Neural progenitor cell (in vitro differentiated cells): Measurements from ENCODE around the gene MCF2L2.

ENCODE experiments used
- EZH2phosphoT487 ChIP-seq: fragments of 200-600 bp; sonication (generic); IDR thresholded peaks from 2 replicates; pipeline ENCODE4 v1.6.1; 2017; ENCODE audit warnings: antibody characterized with exemption
- TF ChIP-seq, protein P1 (sequence below): fragments of 200-600 bp; sonication (generic); IDR thresholded peaks from 2 replicates; pipeline ENCODE4 v1.5.1; 2017; ENCODE audit warnings: antibody characterized with exemption, mild to moderate bottlenecking

DNA sequence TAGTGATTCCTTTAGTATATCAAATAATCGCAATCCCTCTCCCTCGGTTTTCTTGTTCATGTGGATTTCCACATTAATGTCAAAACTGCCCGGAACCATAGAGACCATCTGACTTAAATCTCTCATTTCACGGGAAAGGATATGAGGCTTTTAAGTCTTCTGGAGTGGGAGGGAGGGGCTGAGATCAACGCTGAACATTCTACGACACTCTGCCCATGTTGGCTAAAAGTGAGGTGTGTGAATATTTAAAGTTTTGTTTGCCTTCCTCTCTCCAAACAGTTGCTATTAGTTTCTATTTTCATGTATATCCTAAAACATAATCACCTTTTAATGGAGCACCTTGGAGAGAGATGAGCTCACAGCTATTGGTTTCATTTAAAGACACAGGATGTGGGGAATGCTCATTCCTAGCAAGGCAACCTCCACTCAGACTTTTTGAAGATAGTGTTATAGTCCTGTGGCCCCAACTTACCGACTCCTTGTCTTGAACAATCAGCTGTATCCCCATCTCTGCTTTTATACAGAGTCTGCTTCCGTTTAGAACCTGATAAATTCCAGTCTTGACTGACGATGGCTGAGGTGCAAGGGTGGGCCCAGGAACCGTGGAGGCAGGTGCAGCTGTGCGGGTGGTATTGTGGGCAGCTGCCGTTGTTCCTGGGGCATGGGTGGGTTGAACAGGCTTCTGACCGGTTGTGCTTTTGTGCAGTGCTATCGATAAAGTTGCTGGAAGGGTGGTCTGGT lies 275.0 kb downstream of the MCF2L2 start:
- TF ChIP-seq, protein P1, sequence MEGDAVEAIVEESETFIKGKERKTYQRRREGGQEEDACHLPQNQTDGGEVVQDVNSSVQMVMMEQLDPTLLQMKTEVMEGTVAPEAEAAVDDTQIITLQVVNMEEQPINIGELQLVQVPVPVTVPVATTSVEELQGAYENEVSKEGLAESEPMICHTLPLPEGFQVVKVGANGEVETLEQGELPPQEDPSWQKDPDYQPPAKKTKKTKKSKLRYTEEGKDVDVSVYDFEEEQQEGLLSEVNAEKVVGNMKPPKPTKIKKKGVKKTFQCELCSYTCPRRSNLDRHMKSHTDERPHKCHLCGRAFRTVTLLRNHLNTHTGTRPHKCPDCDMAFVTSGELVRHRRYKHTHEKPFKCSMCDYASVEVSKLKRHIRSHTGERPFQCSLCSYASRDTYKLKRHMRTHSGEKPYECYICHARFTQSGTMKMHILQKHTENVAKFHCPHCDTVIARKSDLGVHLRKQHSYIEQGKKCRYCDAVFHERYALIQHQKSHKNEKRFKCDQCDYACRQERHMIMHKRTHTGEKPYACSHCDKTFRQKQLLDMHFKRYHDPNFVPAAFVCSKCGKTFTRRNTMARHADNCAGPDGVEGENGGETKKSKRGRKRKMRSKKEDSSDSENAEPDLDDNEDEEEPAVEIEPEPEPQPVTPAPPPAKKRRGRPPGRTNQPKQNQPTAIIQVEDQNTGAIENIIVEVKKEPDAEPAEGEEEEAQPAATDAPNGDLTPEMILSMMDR: no peak
- TF ChIP-seq EZH2phosphoT487: no peak
